ENCODE results near the gene COL7A1.
A peak's percentile ranks its signal among the peaks of the same experiment; 100 is the strongest.

COL7A1 gene

DNA sequence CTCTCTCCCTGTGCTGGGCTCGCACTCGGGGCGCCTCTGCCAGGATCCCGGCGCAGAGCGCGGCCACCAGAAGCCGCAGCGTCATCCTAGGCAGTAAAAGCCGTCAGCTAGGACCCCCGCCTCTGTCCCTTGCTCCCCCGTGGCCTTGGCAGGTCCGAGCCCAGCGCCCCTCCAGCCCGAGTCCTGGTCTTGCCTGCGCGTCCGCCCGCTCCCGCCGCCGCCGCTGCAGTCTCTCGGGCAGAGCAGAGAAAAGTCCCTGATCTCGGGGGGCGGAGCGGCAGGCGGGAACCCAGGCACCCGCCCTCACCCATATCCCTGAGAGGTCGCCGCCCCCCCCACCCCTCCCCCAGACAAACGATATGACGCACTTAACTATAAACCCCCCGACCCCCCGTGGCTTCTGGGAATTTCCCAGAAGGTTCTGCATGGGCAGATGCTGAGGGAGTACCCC lies at the start of gene COL7A1:
COL7A1 (minus strand) TSS at position 255 of the 451 bp plus-strand sequence; CDS start at position 85, 170 bp downstream.
- Mint-ChIP-seq H3K27ac (no peak within 1 kb of the TSS), H3K9me3 (no peaks in the 10 kb centered on the region), H3K4me1 (no peaks in the 10 kb centered on the region), H3K27me3 (peaks cover 7% of the 10 kb centered on the region), H3K4me3 (peak within 1 kb of the TSS; percentile 11), H3K36me3 (no peaks in the 10 kb centered on the region)

DNA sequence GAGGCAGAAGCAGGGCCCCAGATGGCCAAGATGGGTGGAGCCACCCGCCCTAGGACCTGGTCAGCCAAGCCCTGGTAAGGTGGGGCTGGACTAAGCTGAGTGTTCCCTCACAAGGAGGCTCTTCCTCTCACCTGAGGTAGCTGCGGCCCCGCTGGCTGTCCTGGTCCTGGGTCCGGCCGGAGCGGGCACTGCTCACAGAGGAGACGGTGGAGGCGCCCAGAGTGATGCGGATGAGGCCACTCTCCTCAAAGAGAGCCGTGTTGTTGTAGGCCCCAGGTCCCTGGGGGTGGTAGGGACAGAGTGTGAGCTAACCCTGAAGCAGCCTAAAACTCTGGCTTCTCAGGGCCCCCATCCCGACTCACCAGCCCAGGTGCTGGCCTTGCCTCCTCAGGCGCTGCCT lies 47.5 kb upstream of the COL7A1 start:
- H3K4me3 Mint-ChIP-seq, result no peak overlapping the region
- no peaks in the 10 kb centered on the region for H3K9me3 Mint-ChIP-seq
- H3K36me3 Mint-ChIP-seq, result no peaks in the 10 kb centered on the region
- H3K27me3 Mint-ChIP-seq, result no peaks in the 10 kb centered on the region
- H3K27ac Mint-ChIP-seq, result no peak overlapping the region
- H3K4me1 Mint-ChIP-seq, result no peaks in the 10 kb centered on the region

DNA sequence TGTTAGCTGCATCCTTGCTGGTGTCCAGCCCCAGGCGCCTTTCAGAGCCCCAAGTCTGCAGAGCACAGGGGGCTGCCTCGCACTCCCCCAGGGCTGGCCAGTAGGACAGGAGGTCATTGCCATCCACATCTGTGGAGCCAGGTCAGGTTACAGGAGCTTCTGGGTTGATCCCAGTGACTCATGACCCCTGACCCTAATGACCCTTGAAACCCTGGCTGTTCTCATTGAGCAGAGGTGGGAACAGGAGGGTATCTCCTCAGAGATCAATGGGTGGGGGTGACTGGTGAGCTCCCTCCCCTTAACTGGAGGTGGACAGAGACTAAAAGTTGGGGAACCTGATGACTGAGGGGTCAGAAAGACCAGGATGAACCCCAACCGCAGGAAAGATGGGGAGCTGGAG lies 46.3 kb upstream of the COL7A1 start:
- no peak overlapping the region for H3K27ac Mint-ChIP-seq
- no peaks in the 10 kb centered on the region for H3K27me3 Mint-ChIP-seq
- H3K4me3 Mint-ChIP-seq, result no peak overlapping the region

DNA sequence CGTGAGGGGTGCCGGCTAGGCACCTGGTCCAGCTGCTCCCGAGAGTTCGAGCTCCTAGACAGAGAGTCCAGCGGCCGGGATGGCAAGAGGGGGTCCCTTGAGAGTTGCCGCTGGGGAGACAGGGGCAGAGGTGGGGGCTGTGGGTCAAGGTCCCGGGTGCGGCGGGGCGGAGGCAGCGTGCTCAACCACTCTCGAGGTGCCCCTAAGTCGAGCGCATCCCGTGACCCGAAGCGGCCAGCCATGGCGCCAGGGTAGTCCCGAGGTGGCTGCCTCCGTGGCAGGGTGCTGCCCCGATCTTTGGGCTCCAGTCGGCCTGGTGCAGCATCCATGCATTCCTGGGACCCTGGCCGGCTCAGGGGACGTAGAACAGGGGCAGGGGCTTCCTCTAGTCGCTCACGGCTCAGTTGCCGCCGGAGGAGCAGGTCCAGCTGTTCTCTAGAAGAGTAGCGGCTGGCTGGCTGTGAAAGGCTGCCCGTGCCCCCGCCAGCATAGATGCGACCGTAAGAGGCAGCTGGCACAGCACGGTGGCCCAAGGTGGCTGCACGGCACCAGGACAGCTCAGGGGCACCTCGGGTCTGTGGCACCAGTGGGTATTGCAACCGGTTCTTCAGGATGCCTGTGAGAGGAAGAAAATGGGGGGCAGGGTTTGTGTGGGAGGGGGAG lies 44.9 kb upstream of the COL7A1 start:
- no peaks in the 10 kb centered on the region for H3K27me3 Mint-ChIP-seq
- peaks cover 3% of the 10 kb centered on the region for H3K4me1 Mint-ChIP-seq
- H3K27ac Mint-ChIP-seq, result no peak overlapping the region
- H3K4me3 Mint-ChIP-seq, result no peak overlapping the region
- H3K9me3 Mint-ChIP-seq, result no peaks in the 10 kb centered on the region
- no peaks in the 10 kb centered on the region for H3K36me3 Mint-ChIP-seq

More for the DNA sequence above, 46.3 kb upstream of the COL7A1 start:
- Mint-ChIP-seq H3K9me3 (no peaks in the 10 kb centered on the region), H3K36me3 (no peaks in the 10 kb centered on the region), H3K4me1 (no peaks in the 10 kb centered on the region)

DNA sequence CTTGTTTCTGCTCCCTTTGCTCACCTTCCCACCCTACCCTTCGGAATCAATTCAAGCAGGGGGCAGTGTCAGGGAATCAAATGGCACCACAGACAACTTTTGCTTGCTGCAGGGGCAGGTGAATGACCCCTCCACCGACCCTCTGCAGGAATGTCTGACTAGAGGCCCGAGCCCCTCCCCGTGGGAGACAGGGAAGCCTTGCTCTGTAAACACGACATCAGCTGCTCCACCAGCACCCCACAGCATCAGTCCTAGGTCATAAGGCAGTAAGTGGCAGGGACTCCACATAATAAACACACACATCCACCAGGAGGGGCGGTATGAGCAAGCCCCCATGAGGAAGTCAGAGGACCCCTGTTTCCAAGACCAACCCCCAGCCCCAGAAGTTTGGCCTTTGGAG lies 42.2 kb upstream of the COL7A1 start:
- no peaks in the 10 kb centered on the region for H3K9me3 Mint-ChIP-seq
- no peak overlapping the region for H3K27ac Mint-ChIP-seq
- H3K4me3 Mint-ChIP-seq, result peak overlapping the region; percentile 47
- no peaks in the 10 kb centered on the region for H3K27me3 Mint-ChIP-seq
- H3K36me3 Mint-ChIP-seq, result no peaks in the 10 kb centered on the region
- H3K4me1 Mint-ChIP-seq, result peaks cover 10% of the 10 kb centered on the region

DNA sequence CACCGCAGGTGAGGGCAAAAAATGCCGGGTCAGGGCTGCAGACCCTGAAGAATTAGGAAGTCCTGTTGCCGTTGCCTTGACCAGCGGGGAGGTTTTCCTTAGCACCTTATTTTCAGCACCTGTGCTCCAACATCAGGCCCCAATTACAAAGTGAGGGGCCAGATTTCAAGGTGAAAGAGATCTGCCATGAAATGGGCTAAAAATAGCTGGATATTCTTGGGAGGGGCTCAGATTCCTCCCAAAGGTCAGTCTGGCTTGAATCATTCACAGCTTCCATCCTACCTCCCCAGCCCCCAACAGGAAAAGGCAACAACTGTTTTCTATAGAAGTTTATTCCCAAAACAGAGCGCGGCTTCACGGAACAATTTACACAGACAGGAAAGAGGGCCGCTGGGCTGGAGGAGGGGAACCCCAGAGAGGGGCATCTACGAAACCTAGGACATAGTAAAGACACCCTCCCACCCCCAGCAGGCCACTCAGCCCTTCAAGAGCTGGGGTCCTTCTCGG lies 41.1 kb upstream of the COL7A1 start:
- H3K36me3 Mint-ChIP-seq, result no peaks in the 10 kb centered on the region
- peak overlapping the region; percentile 86 for H3K4me3 Mint-ChIP-seq
- peaks cover 10% of the 10 kb centered on the region for H3K4me1 Mint-ChIP-seq
- no peak overlapping the region for H3K27ac Mint-ChIP-seq
- H3K27me3 Mint-ChIP-seq, result no peaks in the 10 kb centered on the region
- H3K9me3 Mint-ChIP-seq, result no peaks in the 10 kb centered on the region

DNA sequence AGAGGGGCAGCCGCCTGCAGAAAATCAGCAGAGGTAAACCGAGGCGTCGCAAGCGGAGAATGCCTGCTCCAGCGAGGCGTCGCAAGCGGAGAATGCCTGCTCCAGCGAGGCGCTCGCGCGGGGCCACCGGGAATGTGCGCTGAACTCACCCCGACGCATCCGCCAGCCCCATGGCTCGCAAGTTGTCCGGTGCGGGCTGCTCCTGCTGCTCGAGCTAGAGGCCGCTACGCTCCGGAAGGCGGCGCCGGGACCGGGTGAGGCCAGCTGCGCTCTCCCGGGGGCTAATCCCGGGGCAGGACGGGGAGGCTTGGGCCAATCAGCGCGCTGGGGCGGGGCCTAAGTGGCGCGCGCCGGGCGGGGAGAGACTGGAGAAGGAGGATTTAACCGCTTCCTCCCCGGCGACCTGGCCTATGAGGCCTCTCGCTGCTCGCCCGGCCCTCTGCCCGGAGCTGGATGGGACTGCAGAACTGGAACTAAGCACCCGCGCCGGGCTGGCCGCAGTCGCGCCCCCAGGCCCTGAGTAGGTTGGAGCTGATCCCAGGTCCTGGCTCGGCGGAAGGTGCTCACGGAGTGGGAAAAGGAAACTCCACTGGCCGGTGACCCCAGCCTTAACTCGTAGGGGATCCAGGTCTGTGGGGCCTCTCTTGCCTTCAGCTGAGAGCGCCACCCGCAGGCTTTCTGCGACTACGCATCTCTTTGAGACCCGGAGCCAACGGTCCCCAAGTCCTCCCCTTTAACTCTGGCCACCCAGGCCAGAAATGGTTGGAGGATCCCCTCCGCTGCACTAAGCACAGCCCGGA lies 40.3 kb upstream of the COL7A1 start, which contains the start of gene SLC26A6:
SLC26A6 (minus strand) TSS at position 240 of the 800 bp plus-strand sequence; CDS start at position 172, 68 bp downstream.
- Mint-ChIP-seq H3K4me1 (peaks cover 10% of the 10 kb centered on the region), H3K27me3 (no peaks in the 10 kb centered on the region), H3K36me3 (no peaks in the 10 kb centered on the region), H3K27ac (no peak within 1 kb of the TSS), H3K9me3 (no peaks in the 10 kb centered on the region), H3K4me3 (peak within 1 kb of the TSS; percentile 86)

DNA sequence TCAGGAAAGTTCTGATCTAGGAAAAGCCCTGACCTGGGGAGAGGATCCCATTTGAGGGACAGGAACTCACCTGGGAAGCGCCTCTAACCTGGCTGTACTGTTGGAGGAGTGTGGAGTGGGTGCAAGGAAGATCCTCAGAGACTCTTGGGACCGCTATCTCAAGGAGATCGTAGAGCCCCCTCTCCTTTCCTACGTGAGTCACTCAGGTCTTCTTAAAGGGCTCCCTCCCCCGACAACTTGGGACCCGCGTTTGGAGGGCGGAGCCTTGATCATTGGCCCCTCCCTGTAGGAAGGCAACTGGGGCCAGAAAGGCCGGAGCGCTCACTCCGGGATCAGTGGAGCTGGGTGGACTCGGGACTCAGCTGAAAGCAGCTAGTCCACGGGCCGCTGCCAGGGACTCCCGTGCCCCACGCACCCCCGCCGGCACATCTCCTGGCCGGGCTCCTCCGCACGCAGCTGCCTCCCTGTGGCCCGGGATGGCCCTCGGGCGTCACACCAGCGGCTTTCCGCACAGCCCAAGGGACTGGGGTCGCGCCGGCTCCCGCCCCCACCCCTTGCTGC lies 39.6 kb upstream of the COL7A1 start:
- Mint-ChIP-seq H3K27me3 (no peaks in the 10 kb centered on the region), H3K4me3 (peak overlapping the region; percentile 86), H3K27ac (no peak overlapping the region), H3K4me1 (peaks cover 10% of the 10 kb centered on the region), H3K36me3 (no peaks in the 10 kb centered on the region), H3K9me3 (no peaks in the 10 kb centered on the region)

DNA sequence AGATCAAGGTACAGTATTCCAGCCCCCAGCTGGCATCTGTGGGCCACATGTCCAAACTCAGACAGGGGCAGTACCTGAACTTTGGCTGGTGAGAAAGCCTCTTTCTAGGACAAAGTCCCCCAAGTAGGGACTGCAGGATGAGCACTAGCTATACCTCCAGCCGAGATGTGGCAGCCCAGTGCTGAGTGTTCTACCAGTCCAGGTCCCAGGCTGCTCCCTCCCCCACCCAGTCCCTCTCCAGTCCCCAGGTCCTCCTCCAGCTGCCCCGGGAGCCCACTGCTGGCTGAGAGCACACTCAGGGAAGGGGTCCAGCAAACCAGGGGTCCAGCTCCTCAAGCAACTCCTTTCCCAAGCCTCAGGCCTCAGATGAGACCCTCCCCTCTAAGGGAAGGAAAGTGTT lies 38.6 kb upstream of the COL7A1 start:
- no peaks in the 10 kb centered on the region for H3K27me3 Mint-ChIP-seq
- no peak overlapping the region for H3K27ac Mint-ChIP-seq
- H3K4me3 Mint-ChIP-seq, result peak overlapping the region; percentile 86
- no peaks in the 10 kb centered on the region for H3K9me3 Mint-ChIP-seq
- peaks cover 10% of the 10 kb centered on the region for H3K4me1 Mint-ChIP-seq
- H3K36me3 Mint-ChIP-seq, result no peaks in the 10 kb centered on the region

DNA sequence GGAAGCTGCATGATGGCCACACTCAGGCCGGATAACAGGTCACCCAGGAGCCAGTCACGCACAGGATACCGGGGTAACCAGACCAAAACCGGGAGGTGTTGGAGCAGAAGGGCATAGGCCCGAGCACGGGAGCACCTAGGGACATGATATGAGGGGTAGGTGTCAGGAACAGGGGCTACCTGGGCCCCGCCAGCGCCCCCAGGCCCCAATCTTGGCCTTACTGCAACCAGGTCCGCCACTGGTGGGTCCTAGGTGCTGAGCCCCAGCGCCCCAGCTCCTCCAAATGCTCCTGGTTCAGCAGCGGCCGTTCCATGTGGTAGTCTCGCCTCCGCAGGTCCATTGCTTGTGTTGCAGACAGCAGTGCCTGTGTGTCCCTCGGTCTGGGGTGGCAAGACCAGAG lies 38.1 kb upstream of the COL7A1 start:
- no peaks in the 10 kb centered on the region for H3K9me3 Mint-ChIP-seq
- H3K4me3 Mint-ChIP-seq, result no peak overlapping the region
- no peaks in the 10 kb centered on the region for H3K27me3 Mint-ChIP-seq
- peaks cover 10% of the 10 kb centered on the region for H3K4me1 Mint-ChIP-seq
- no peak overlapping the region for H3K27ac Mint-ChIP-seq
- no peaks in the 10 kb centered on the region for H3K36me3 Mint-ChIP-seq

DNA sequence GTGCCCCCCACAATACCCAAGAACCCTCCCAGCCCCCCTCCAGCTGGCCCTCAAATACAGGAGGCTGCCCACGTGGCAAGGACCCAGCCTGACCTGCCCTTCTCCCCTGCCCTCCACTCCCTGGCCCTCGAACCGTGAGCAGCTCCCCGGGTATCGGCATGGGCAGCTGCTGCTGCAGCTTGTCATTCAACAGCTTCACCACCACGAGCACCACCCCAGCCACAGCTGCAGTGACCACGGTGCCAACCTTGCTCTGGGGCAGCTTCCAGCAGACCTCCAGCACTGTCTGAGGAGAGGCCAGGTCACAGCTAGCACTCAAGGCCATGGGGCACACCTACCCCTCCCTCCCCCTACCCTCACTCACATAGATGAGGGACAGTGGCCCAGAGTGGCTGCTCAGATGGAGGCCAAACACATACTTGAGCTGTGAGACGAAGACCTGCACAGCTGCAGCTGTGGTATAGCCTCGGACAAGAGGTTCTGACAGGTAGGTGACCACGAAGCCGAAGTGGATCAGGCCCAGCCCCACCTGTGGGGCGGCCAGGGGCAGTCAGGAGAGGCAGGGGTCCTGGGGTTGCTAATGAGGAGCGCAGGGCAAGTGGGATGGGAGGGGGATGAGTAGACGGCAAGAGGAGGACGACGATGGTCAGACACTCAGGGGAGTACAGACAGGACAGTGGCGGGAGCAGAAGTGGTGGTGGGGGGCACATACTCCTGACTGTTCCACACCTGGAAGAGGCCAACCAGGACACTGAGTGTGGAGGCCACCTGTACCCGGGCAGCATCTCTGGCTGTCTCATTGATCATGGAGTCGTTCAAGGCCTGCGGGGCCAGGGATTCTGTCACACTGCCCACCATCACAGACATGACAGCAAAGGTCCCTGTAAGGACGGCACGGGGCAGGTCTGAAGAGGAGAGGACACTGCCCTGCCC lies 36.7 kb upstream of the COL7A1 start:
- Mint-ChIP-seq H3K27ac (no peak overlapping the region), H3K9me3 (no peaks in the 10 kb centered on the region), H3K27me3 (no peaks in the 10 kb centered on the region), H3K36me3 (peaks cover 2% of the 10 kb centered on the region), H3K4me1 (peaks cover 10% of the 10 kb centered on the region), H3K4me3 (no peak overlapping the region)

DNA sequence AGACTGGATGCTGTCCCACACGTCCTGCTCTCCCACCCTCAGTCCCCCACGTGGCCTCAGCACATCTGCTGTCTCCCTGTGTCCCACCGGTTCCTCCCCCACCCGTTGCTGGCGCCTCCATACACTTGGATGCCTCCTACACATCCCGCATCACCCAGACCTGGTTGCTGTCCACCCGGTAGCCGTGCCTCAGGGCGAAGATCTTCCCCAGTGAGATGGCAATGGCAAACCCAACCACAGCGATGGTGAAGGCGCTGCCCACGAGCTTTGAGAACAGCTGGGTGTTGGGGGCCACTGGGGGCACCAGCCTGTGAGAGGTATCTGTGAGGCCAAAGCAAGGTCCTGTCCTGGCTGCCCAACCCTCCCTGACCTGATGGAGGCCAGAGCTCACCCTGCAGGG lies 35.7 kb upstream of the COL7A1 start:
- Mint-ChIP-seq H3K27me3 (no peaks in the 10 kb centered on the region), H3K36me3 (peaks cover 2% of the 10 kb centered on the region), H3K9me3 (no peaks in the 10 kb centered on the region), H3K4me3 (no peak overlapping the region), H3K4me1 (peaks cover 10% of the 10 kb centered on the region), H3K27ac (no peak overlapping the region)

DNA sequence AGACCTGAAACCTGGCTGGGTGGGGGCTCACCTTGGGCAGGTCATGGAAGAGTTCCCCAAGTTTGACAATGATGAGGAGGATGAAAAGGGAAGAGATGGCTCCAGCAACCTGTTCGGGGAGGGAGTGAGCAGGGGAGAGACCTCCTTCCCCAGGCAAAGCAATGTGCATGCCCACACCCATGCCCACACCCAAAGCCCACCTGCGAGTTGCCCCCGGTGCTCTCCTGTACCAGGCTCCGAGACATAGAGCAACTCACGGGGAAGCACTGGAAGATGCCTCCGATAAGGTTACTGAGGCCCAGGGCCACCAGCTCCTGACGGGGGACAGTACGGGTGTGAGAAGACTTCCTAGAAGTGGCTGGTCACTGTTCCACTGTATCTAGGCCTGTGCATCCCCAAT lies 35.3 kb upstream of the COL7A1 start:
- H3K27ac Mint-ChIP-seq, result no peak overlapping the region
- H3K4me1 Mint-ChIP-seq, result peaks cover 8% of the 10 kb centered on the region
- H3K4me3 Mint-ChIP-seq, result no peak overlapping the region
- no peaks in the 10 kb centered on the region for H3K9me3 Mint-ChIP-seq
- no peaks in the 10 kb centered on the region for H3K27me3 Mint-ChIP-seq
- H3K36me3 Mint-ChIP-seq, result peaks cover 2% of the 10 kb centered on the region

DNA sequence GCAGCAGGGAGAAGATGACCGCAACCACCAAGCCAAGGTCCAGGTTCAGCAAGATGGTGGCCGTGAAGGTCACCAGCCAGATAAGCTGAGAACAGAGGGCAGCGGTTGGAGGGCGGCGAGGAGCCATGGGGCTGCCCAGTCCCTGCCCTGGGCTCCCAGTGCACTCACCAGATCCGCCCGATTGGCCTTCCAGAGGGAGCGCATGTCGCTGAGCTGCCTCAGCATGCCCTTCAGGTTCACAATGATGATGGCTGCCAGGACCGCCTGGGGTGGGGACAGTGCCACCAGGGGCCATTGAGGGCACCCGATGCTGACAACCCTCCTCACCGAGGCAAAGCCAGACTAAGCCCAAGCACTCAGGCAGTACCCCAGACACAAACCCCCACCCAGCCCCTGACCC lies 34.8 kb upstream of the COL7A1 start:
- no peak overlapping the region for H3K27ac Mint-ChIP-seq
- no peaks in the 10 kb centered on the region for H3K27me3 Mint-ChIP-seq
- no peaks in the 10 kb centered on the region for H3K9me3 Mint-ChIP-seq
- peaks cover 8% of the 10 kb centered on the region for H3K4me1 Mint-ChIP-seq
- no peak overlapping the region for H3K4me3 Mint-ChIP-seq
- H3K36me3 Mint-ChIP-seq, result peaks cover 2% of the 10 kb centered on the region
